Measurements from ENCODE around the gene MSL3. TPM values are rescaled to one million over a fixed set of nuclear protein-coding genes. Genes with fewer than 3 reads are reported as not detected.

The MSL3 gene
- total and polyA plus RNA-seq, 2 of the 13 experiments (the other 11 are each of a cell fraction or from before 2014, with no cell fraction given), result 7.6 to 10.2 TPM

- no peak for TF ChIP-seq ATF7-NPFF (CRISPR knock-in tag; IDR thresholded peaks at IDR 0.05; ENCODE audit: low read depth)
- TF ChIP-seq CENPT (CRISPR knock-in tag; IDR thresholded peaks at IDR 0.05; ENCODE audit: low read depth), result no peak
- TF ChIP-seq ETV6 (CRISPR knock-in tag; conservative IDR thresholded peaks at IDR 0.05), result no peak
- no peak for TF ChIP-seq BATF2 (CRISPR knock-in tag; IDR thresholded peaks at IDR 0.05)
- TF ChIP-seq HNF1B (CRISPR knock-in tag; IDR thresholded peaks at IDR 0.05), result no peak
- TF ChIP-seq, protein P1, sequence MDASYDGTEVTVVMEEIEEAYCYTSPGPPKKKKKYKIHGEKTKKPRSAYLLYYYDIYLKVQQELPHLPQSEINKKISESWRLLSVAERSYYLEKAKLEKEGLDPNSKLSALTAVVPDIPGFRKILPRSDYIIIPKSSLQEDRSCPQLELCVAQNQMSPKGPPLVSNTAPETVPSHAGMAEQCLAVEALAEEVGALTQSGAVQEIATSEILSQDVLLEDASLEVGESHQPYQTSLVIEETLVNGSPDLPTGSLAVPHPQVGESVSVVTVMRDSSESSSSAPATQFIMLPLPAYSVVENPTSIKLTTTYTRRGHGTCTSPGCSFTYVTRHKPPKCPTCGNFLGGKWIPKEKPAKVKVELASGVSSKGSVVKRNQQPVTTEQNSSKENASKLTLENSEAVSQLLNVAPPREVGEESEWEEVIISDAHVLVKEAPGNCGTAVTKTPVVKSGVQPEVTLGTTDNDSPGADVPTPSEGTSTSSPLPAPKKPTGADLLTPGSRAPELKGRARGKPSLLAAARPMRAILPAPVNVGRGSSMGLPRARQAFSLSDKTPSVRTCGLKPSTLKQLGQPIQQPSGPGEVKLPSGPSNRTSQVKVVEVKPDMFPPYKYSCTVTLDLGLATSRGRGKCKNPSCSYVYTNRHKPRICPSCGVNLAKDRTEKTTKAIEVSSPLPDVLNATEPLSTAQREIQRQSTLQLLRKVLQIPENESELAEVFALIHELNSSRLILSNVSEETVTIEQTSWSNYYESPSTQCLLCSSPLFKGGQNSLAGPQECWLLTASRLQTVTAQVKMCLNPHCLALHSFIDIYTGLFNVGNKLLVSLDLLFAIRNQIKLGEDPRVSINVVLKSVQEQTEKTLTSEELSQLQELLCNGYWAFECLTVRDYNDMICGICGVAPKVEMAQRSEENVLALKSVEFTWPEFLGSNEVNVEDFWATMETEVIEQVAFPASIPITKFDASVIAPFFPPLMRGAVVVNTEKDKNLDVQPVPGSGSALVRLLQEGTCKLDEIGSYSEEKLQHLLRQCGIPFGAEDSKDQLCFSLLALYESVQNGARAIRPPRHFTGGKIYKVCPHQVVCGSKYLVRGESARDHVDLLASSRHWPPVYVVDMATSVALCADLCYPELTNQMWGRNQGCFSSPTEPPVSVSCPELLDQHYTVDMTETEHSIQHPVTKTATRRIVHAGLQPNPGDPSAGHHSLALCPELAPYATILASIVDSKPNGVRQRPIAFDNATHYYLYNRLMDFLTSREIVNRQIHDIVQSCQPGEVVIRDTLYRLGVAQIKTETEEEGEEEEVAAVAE (CRISPR knock-in tag; IDR thresholded peaks at IDR 0.05; ENCODE audit: borderline replicate concordance), result no peak
- TF ChIP-seq HNRNPK (IDR thresholded peaks at IDR 0.05; ENCODE audit: low read depth, low read length, poor library complexity, severe bottlenecking), result no peak
- TF ChIP-seq ARNT (IDR thresholded peaks at IDR 0.05), result no peak
- TF ChIP-seq ELF3 (CRISPR knock-in tag; IDR thresholded peaks at IDR 0.05), result peak; percentile 45; the same call in 1 of the 2 replicates
- TF ChIP-seq FOXA1 (IDR thresholded peaks at IDR 0.05), result peak; percentile 75
- peak; percentile 87 for TF ChIP-seq FOXA1 (CRISPR knock-in tag; IDR thresholded peaks at IDR 0.05)
- TF ChIP-seq HDAC2 (CRISPR knock-in tag; IDR thresholded peaks at IDR 0.05), result peak; percentile 69
- TF ChIP-seq ZNF24 (IDR thresholded peaks at IDR 0.05), result peak; percentile 96
- TF ChIP-seq ARHGAP35 (CRISPR knock-in tag; IDR thresholded peaks at IDR 0.05; ENCODE audit: borderline replicate concordance), result no peak
- TF ChIP-seq SMARCE1 (IDR thresholded peaks at IDR 0.05; ENCODE audit: borderline replicate concordance), result no peak
- TF ChIP-seq MTF1 (CRISPR knock-in tag; IDR thresholded peaks at IDR 0.05), result no peak
- no peak for TF ChIP-seq KLF6 (CRISPR knock-in tag; IDR thresholded peaks at IDR 0.05)
- TF ChIP-seq NR2F6 (IDR thresholded peaks at IDR 0.05), result peak; percentile 75
- TF ChIP-seq NR2F6 (CRISPR knock-in tag; IDR thresholded peaks at IDR 0.05), result peak; percentile 55; the same call in 1 of the 2 replicates
- no peak for TF ChIP-seq ZNF891 (CRISPR knock-in tag; IDR thresholded peaks at IDR 0.05)
- no peak for TF ChIP-seq ARNTL (CRISPR knock-in tag; IDR thresholded peaks at IDR 0.05)
- peak; percentile 90 for TF ChIP-seq SRF (IDR thresholded peaks at IDR 0.05; ENCODE audit: low read depth, low read length)
- no peak for TF ChIP-seq POLR2AphosphoS5 (IDR thresholded peaks at IDR 0.05; ENCODE audit: low read depth, low read length)
- no peak for TF ChIP-seq JUN (CRISPR knock-in tag; IDR thresholded peaks at IDR 0.05)
- TF ChIP-seq REXO4 (CRISPR knock-in tag; IDR thresholded peaks at IDR 0.05; ENCODE audit: borderline replicate concordance), result no peak
Measured at GRCh38 chrX:11755724-11756123, 2.3 kb upstream of the MSL3 start (continued).
